ENCODE data around the gene TMEM131. TPM values are rescaled to one million over a fixed set of nuclear protein-coding genes. Genes with fewer than 3 reads are reported as not detected.
"Not testable (repeated sequence)": the region's sequence is repeated elsewhere in the genome, so short reads cannot be mapped to it uniquely, and the experiment has no call there.

Gene TMEM131
- total RNA-seq, 1 experiment from 2014 or later, result 21.9 TPM

DNA sequence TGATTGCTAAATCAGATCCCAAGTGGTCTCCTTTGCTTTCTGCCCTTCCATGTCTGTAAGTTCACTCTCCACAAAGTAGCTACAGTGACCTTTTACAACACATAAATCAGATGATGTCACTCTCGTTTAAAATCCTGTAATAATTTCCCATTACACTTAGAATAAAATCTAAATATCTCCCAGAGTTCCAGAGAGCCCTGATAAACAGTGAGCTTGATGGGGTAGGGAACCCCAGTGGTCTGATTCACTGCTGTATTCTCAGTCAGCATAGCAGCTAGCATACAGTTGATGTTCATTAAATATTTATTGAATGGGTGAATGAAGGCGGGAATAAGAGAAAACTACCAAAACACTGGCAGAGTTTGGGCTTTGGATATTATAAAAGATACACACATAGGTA, 164.6 kb downstream of the TMEM131 start:
- Mint-ChIP-seq H3K4me3 (no peak overlapping the region), H3K36me3 (peaks cover 13% of the 10 kb centered on the region), H3K4me1 (peaks cover 21% of the 10 kb centered on the region), H3K27me3 (ENCODE audit: low read depth) (no peaks in the 10 kb centered on the region), H3K9me3 (peaks cover 11% of the 10 kb centered on the region), H3K27ac (no peak overlapping the region)
- POLR2A ChIA-PET, result no interaction called here
- DNase-seq (ENCODE audit: low spot score) (no peak), ATAC-seq (no peak)
- CTCF ChIA-PET, result no interaction called here
- TF ChIP-seq, protein P1, sequence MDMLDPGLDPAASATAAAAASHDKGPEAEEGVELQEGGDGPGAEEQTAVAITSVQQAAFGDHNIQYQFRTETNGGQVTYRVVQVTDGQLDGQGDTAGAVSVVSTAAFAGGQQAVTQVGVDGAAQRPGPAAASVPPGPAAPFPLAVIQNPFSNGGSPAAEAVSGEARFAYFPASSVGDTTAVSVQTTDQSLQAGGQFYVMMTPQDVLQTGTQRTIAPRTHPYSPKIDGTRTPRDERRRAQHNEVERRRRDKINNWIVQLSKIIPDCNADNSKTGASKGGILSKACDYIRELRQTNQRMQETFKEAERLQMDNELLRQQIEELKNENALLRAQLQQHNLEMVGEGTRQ (CRISPR knock-in tag; IDR thresholded peaks at IDR 0.05), result no peak
- TF ChIP-seq EMX1 (CRISPR knock-in tag; IDR thresholded peaks at IDR 0.05), result no peak
- TF ChIP-seq ZNF232 (CRISPR knock-in tag; IDR thresholded peaks at IDR 0.05), result no peak
- TF ChIP-seq, protein P2, sequence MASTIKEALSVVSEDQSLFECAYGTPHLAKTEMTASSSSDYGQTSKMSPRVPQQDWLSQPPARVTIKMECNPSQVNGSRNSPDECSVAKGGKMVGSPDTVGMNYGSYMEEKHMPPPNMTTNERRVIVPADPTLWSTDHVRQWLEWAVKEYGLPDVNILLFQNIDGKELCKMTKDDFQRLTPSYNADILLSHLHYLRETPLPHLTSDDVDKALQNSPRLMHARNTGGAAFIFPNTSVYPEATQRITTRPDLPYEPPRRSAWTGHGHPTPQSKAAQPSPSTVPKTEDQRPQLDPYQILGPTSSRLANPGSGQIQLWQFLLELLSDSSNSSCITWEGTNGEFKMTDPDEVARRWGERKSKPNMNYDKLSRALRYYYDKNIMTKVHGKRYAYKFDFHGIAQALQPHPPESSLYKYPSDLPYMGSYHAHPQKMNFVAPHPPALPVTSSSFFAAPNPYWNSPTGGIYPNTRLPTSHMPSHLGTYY (CRISPR knock-in tag; IDR thresholded peaks at IDR 0.05), result no peak

DNA sequence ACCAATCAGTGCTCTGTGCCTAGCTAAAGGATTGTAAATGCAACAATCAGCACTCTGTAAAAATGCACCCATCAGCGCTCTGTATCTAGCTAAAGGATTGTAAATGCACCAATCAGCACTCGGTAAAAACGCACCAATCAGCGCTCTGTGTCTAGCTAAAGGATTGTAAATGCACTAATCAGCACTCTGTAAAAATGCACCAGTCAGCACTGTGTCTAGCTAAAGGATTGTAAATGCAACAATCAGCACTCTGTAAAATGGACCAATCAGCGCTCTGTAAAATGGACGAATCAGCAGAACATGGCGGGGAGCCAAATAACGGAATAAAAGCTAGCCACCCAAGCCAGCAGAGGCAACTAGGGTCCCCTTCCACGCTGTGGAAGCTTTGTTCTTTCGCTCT, 166.5 kb downstream of the TMEM131 start:
- H3K27ac Mint-ChIP-seq; POLR2A ChIA-PET; ATAC-seq; H3K4me3 Mint-ChIP-seq; CTCF ChIA-PET; DNase-seq (ENCODE audit: low spot score); H3K27me3 Mint-ChIP-seq (ENCODE audit: low read depth): not testable (repeated sequence)
- peaks cover 21% of the 10 kb centered on the region for H3K4me1 Mint-ChIP-seq
- H3K9me3 Mint-ChIP-seq, result peaks cover 11% of the 10 kb centered on the region
- peaks cover 13% of the 10 kb centered on the region for H3K36me3 Mint-ChIP-seq

DNA sequence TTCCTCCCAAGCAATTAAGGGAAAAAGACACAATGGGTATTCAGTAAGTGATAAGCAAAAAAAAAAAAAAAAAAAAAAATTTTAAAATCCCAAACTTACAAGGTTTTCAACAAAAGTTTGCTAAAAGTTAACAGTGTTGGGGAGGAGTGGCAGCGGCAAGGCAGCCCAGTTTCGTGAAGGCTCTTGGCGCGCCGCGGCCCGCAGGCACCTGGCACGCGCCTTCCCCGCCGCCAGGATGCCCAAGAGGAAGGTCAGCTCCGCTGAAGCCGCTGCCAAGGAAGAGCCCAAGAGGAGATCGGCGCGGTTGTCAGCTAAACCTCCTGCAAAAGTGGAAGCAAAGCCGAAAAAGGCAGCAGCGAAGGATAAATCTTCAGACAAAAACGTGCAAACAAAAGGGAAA, 168.7 kb downstream of the TMEM131 start:
- Mint-ChIP-seq H3K36me3 (peaks cover 13% of the 10 kb centered on the region), H3K4me1 (peaks cover 36% of the 10 kb centered on the region), H3K9me3 (peaks cover 11% of the 10 kb centered on the region)
- DNase-seq (ENCODE audit: low spot score); H3K4me3 Mint-ChIP-seq; H3K27me3 Mint-ChIP-seq (ENCODE audit: low read depth); ATAC-seq; H3K27ac Mint-ChIP-seq; CTCF ChIA-PET: not testable (repeated sequence)
- POLR2A ChIA-PET, result interaction anchor here (0.7 kb wide), 1 partner anchor 871 kb away, joined by 5 read pairs; no protein-coding TSS in a partner anchor

DNA sequence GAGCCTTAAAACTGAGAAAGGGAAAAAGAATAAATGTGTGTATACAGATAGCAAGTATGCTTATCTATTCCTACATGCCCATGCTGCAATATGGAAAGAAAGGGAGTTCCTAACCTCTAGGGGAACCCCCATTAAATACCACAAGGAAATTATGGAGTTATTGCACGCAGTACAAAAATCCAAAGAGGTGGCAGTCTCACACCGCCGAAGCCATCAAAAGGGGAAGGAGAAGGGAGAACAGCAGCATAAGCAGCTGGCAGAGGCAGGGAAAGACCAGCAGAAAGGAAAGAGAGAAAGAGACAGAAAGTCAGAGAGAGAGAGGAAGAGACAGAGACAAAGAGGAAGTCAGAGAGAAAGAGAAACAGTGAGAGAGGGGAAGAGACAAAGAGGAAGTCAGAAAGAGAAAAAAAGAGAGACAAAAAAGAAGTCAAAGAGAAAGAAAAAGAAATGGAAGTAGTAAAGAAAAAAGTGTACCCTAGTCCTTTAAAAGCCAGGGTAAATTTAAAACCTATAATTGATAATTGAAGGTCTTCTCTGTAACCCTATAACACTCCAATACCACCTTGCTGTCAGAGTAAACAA, 169.4 kb downstream of the TMEM131 start:
- Mint-ChIP-seq H3K36me3 (peaks cover 14% of the 10 kb centered on the region), H3K4me1 (peaks cover 42% of the 10 kb centered on the region), H3K9me3 (peaks cover 13% of the 10 kb centered on the region)
- ATAC-seq; DNase-seq (ENCODE audit: low spot score); POLR2A ChIA-PET; H3K4me3 Mint-ChIP-seq; H3K27ac Mint-ChIP-seq; CTCF ChIA-PET; H3K27me3 Mint-ChIP-seq (ENCODE audit: low read depth): not testable (repeated sequence)

DNA sequence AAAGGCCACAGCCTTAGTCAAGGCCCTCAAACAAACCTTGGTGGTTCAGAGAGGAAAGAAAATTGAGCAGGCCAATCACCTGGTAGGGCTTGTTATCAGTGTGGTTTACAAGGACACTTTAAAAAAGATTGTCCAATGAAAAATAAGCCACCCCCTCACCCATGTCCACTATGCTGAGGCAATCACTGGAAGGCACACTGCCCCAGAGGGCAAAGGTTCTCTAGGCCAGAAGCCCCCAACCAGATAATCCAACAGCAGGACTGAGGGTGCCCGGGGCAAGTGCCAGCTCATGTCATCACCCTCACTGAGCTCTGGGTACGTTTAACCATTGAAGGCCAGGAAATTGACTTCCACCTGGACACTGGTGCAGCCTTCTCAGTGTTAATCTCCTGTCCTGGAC, 171.7 kb downstream of the TMEM131 start:
- H3K36me3 Mint-ChIP-seq; ATAC-seq; H3K27ac Mint-ChIP-seq; POLR2A ChIA-PET; H3K4me3 Mint-ChIP-seq; H3K27me3 Mint-ChIP-seq (ENCODE audit: low read depth); DNase-seq (ENCODE audit: low spot score); CTCF ChIA-PET: not testable (repeated sequence)
- H3K9me3 Mint-ChIP-seq, result peaks cover 11% of the 10 kb centered on the region
- peaks cover 29% of the 10 kb centered on the region for H3K4me1 Mint-ChIP-seq

DNA sequence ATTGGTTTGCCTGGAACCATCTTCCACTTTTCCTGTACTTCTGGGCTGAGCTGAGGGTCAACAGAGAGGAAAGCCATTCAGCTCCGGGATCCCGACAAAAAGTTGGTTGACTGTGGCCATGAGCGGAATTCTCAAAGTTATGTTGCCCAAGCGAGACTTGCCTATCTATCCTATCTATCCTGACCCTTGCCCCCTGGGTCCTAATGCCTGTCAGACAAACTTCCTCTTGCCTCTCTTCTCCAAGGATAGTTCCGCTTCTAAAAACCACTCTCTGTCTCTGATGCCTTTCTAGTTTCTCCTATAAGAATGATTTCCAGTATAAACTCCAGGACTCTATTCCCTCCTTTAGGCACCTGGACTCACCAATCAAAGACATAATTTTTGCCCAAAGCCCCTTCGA, 173.9 kb downstream of the TMEM131 start:
- CTCF ChIA-PET, result interaction anchor here (0.6 to 1.4 kb wide), 2 partner anchors 101 to 265 kb away, joined by 3 read pairs; no protein-coding TSS in a partner anchor
- DNase-seq (ENCODE audit: low spot score); H3K27ac Mint-ChIP-seq; H3K4me3 Mint-ChIP-seq; POLR2A ChIA-PET; H3K27me3 Mint-ChIP-seq (ENCODE audit: low read depth); H3K9me3 Mint-ChIP-seq; ATAC-seq; H3K36me3 Mint-ChIP-seq: not testable (repeated sequence)
- peaks cover 25% of the 10 kb centered on the region for H3K4me1 Mint-ChIP-seq

DNA sequence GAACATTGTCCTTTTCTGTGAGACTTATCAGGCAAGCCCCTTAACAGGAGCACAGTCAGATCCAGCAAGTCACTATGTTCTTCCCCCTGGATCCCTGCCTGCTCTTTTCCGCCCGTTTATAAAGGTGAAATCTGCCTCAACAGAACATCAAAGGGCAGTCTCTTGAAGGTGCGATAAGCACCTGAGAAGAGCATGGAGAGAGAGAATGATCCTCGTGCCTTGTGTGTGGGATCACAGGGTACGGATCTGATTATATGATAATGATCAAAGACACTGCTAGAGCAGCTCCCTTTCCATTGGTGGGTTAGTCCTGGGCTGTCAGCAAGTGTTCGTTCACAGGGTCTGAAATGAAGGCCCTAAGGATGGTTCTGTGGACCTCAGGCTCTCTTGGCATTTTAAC, 176.0 kb downstream of the TMEM131 start:
- peaks cover 7% of the 10 kb centered on the region for H3K9me3 Mint-ChIP-seq
- DNase-seq (ENCODE audit: low spot score) (no peak), ATAC-seq (no peak)
- no peak overlapping the region for H3K4me3 Mint-ChIP-seq
- H3K4me1 Mint-ChIP-seq, result peaks cover 22% of the 10 kb centered on the region
- ChIA-PET POLR2A (no interaction called here), CTCF (no interaction called here)
- no peak overlapping the region for H3K27ac Mint-ChIP-seq
- peaks cover 3% of the 10 kb centered on the region for H3K27me3 Mint-ChIP-seq (ENCODE audit: low read depth)
- TF ChIP-seq ZNF423 (CRISPR knock-in tag; IDR thresholded peaks at IDR 0.05), result no peak
- TF ChIP-seq, protein P3, sequence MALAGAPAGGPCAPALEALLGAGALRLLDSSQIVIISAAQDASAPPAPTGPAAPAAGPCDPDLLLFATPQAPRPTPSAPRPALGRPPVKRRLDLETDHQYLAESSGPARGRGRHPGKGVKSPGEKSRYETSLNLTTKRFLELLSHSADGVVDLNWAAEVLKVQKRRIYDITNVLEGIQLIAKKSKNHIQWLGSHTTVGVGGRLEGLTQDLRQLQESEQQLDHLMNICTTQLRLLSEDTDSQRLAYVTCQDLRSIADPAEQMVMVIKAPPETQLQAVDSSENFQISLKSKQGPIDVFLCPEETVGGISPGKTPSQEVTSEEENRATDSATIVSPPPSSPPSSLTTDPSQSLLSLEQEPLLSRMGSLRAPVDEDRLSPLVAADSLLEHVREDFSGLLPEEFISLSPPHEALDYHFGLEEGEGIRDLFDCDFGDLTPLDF (CRISPR knock-in tag; IDR thresholded peaks at IDR 0.05), result no peak
- TF ChIP-seq ZNF219 (CRISPR knock-in tag; IDR thresholded peaks at IDR 0.05; ENCODE audit: borderline replicate concordance), result no peak
- 0 out of 2 replicates have a peak, but pooled peaks cover 2% of the 10 kb centered on the region for H3K36me3 Mint-ChIP-seq

Data from WTC11 (cell line).